Measurements from ENCODE around the gene CNNM2.

DNA sequence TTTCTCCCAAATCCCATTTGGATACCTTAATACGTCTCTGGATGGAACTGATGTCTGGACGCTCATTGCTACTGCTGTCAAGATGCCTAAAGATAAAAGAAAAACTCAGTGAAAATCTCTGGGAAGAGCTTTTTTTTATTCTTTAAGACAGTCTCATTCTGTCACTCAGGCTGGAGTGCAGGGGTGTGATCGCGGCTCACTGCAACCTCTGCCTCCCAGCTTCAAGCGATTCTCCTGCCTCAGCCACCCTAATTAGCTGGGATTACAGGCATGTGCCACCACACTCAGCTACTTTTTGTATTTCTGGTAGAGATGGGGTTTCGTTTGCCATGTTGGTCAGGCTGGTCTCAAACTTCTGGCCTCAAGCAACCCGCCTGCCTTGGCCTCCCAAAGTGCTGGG, 172.8 kb downstream of the CNNM2 start:
- TF ChIP-seq, protein P1, sequence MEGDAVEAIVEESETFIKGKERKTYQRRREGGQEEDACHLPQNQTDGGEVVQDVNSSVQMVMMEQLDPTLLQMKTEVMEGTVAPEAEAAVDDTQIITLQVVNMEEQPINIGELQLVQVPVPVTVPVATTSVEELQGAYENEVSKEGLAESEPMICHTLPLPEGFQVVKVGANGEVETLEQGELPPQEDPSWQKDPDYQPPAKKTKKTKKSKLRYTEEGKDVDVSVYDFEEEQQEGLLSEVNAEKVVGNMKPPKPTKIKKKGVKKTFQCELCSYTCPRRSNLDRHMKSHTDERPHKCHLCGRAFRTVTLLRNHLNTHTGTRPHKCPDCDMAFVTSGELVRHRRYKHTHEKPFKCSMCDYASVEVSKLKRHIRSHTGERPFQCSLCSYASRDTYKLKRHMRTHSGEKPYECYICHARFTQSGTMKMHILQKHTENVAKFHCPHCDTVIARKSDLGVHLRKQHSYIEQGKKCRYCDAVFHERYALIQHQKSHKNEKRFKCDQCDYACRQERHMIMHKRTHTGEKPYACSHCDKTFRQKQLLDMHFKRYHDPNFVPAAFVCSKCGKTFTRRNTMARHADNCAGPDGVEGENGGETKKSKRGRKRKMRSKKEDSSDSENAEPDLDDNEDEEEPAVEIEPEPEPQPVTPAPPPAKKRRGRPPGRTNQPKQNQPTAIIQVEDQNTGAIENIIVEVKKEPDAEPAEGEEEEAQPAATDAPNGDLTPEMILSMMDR (conservative IDR thresholded peaks at IDR 0.05), result no peak
- no peak for TF ChIP-seq ZFX (IDR thresholded peaks at IDR 0.05)
